GM21576 (cell line): ENCODE results near the gene PARN.

ENCODE experiments used
- ATAC-seq: cut with Tn5 transposase; IDR thresholded peaks from one replicate; pipeline ENCODE4 v1.9.1; 2021; ENCODE audit warnings: mild to moderate bottlenecking, moderate library complexity; ENCODE audit not compliant: unreplicated experiment

PARN gene

GRCh38 chr16:14476183-14476582, 153.9 kb downstream of the PARN start:
- ATAC-seq, result no peak

- no peak for ATAC-seq
These were observed 154.5 kb downstream of the PARN start for GRCh38 chr16:14475370-14476139.

DNA sequence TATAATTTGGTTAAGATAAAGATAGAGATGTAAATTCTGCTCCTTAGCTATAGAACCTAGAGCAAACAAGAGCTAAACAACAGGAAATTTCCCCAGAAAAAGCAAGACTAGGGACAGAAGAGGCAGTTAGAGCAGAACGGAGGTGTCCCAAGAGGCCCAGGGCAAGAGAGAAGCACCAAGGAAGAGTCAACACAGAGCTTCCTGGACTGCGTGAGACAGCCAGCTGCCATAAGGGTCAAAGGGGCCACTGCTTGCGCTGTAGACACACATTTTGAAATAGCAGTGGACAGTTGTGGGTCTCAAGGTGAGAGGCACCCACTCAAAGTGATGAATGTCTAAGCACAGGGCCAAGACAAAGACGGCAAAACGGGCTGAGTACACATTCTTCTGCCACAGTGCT, 156.6 kb downstream of the PARN start:
- no peak for ATAC-seq

- ATAC-seq, result no peak
These were observed 157.7 kb downstream of the PARN start for GRCh38 chr16:14472357-14472756.

DNA sequence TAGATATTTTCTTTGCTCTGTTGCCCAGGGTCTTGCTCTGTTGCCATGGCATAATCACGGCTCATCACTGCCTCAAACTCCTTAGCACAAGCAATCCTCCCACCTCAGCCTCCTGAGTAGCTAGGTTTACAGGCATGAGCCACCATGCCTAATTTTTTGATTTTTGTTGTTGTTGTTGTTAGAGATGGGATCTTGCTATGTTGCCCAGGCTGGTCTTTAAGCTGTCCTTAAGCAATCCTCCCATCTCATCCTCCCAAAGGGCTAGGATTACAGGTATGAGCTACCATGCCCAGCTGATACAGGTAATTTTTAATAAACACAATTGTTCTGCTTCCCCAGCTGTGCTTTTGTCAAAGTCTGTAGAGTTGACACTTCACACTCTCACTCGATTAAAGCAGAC, 159.3 kb downstream of the PARN start:
- ATAC-seq, result no peak

GRCh38 chr16:14465799-14466198, 164.3 kb downstream of the PARN start:
- no peak for ATAC-seq

GRCh38 chr16:14464796-14465195, 165.3 kb downstream of the PARN start:
- ATAC-seq, result no peak

GRCh38 chr16:14464192-14464591, 165.9 kb downstream of the PARN start:
- ATAC-seq, result no peak

DNA sequence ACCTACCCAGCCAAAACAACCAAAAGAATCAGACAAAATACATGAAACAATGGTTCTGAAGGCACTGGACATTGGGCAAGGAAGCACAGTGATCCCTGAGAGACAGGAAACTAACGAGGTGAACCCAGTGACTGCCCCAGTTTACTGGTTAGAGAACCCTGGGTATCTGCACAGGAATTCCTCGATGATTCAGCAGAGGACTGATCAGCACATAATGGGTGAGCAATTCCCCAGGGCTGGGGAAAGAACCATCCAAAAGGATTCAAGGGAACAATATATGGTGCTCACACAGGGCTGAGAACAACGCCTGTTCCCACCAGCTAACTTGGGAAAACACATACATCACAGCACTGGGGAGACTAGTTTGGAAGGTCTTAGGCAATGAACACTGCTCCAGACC, 167.2 kb downstream of the PARN start:
- ATAC-seq, result no peak

DNA sequence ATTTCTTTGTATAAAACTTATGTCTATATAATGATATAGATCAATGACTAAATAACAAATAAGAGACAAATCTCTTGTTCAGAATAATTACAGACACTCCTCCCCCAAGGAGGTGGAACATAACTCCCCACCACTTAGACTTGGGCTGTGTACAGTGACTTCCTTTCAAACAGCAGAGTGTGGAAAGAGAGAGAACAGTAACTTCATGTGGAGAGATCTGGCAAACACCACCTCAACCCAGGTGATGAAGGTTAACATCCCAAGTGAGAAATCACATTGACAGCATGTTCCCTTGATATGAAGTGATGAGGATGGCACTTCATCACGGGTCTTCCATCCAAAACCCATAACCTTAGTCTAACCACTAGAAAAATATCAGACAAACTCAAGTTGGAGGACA, 169.3 kb downstream of the PARN start:
- ATAC-seq, result no peak

- ATAC-seq, result no peak
These were observed 171.5 kb downstream of the PARN start for GRCh38 chr16:14458576-14458975.

- no peak for ATAC-seq
These were observed 173.1 kb downstream of the PARN start for GRCh38 chr16:14456793-14457481.

- ATAC-seq, result no peak
These were observed 174.5 kb downstream of the PARN start for GRCh38 chr16:14455573-14455972.

DNA sequence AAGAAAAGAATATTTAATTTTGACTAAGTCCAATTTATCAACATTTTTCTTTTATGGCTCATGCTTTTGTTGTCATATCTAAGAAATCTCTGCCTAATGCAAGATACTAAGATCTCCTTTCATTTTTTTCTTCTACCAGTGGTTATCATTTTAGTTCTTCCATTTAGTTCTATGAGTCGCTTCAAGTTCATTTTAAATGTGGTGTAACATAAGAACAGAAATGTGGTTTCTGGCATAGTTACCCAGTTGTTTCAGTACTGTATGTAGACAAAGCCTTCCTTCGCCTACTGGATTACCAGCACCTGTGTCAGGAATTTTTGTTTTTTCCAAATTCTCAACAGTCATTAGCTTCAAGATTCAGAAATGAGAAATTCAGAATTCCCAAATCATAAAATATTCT, 175.7 kb downstream of the PARN start:
- ATAC-seq, result no peak

- ATAC-seq, result no peak
These were observed 178.0 kb downstream of the PARN start for GRCh38 chr16:14452066-14452465.

GRCh38 chr16:14450846-14451245, 179.2 kb downstream of the PARN start:
- ATAC-seq, result no peak

DNA sequence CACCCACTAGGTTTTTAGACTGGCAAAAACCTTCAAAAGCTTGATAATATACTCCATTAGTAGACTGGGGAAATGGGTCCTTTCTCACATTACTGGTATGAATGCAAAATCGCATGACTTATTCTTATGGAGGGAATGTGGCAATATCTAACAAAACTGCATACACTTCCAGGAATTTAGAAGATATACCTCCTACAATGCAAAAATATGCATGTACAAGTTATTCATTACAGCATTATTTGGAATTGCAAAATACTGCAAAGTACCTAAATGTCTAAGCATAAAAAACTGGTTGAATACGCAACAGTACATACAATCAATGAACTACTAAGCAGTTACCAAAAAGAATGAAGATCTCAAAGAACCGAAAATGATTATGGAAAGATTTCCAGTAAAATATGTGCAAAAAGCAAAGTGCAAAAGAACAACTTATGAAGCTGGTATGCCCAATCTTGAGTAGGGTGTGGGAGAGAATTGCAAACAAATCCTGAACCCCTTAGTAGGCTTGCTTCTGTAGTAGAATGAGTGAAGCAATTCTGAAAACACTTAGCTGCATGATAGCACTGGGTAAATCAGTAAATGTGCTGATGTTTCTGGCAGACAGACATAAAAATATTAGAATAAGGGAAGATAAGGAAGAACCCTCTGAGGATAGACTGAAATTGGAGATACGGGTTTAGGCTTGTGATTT, 180.1 kb downstream of the PARN start:
- no peak for ATAC-seq

- ATAC-seq, result no peak
These were observed 180.7 kb downstream of the PARN start for GRCh38 chr16:14449334-14449733.

DNA sequence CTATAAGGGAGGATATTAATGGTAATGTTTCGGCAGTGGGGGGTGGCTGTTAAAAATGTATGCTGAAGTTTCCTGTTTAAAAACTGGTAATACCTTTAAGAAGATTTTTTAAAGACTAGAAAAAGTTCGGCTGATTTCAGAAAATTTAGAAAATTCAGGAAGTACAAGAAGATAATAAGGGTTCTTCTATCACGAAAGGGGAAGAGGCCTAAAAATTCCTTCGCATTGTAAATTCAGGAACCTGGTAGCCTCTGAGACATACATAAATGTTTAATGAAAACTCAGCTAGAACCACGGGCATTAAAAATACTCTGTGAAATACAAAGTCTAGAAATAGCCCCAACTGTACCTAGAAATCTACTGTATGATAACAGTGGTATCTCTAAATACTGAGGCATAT, 181.2 kb downstream of the PARN start:
- ATAC-seq, result no peak

- ATAC-seq, result no peak
These were observed 182.3 kb downstream of the PARN start for GRCh38 chr16:14447783-14448182.

DNA sequence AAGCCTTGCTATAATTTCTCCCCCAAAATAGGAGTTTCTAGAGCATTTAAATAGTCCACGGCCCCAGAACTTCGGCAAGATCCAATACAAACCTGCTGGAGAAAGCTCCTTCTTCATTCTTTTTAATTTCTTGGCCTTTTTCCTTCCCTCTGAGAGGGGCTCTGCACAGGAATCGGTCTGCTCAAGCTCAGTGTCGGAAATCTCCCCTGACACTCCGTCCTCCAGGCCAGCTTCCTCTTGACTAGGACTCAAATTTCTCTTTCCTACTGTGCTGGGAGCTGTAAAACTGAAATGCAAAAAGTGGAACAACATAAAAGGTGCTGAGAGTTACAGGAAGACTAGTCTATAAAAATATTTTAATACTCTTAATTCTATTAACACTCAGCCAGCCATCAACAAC, 183.3 kb downstream of the PARN start:
- no peak for ATAC-seq
